HCT116 (cell line): Measurements from ENCODE around the gene CRMP1. TPM values are rescaled to one million over a fixed set of nuclear protein-coding genes. Genes with fewer than 3 reads are reported as not detected.

Experiments used
- ATAC-seq: fragments of 200-7000 bp; cut with Tn5 transposase; 2 replicates; pipeline ENCODE4 v1.9.1; 2020; ENCODE audit warnings: mild to moderate bottlenecking, moderate library complexity
- BruUV-seq: library from RNA; stranded (reverse); fragments of 400-500 nt; replicated peaks from 2 replicates; lab custom pipeline; 2021; lab: Mats Ljungman, UMichigan
- CTCF ChIA-PET: fragments of 300-600 bp; sonication (Branson Sonifier 250); formaldehyde crosslinking; loops from one replicate; lab custom pipeline; 2021; ENCODE audit warnings: antibody characterized with exemption; lab: Charles Lee
- POLR2A ChIA-PET: fragments of 300-600, 350-600 bp; sonication (Branson Sonifier 250); formaldehyde crosslinking; loops from one replicate; lab custom pipeline; 2021; ENCODE audit warnings: antibody characterized with exemption; lab: Charles Lee
- RAD21 ChIA-PET, 2 experiments: fragments of 300-600 bp; sonication (Branson Sonifier 250); formaldehyde crosslinking; loops; one replicate each; lab custom pipeline; 2023; ENCODE audit warnings: low total read pairs in 2 of 2; ENCODE audit not compliant: uncharacterized antibody in 2 of 2, unreplicated experiment in 2 of 2, low non-redundant PET in 1 of 2; lab: Charles Lee
- DNase-seq: peaks from one replicate; pipeline ENCODE4 v3.0.0-alpha.2; 2010; ENCODE audit warnings: low read depth, low spot score
- H2AFZ ChIP-seq: fragments of 200-600 bp; shearing (Covaris generic), sonication (generic); 2 replicates; pipeline ENCODE4 v1.6.1; 2017; ENCODE audit warnings: low read depth, mixed run types, mixed read lengths, antibody characterized with exemption, low read length; ENCODE audit not compliant: poor library complexity, severe bottlenecking
- H3K27ac ChIP-seq: 2 replicates; pipeline ENCODE4 v1.5.1; 2012; ENCODE audit warnings: low read depth, low read length
- H3K27me3 ChIP-seq: fragments of 200-600 bp; sonication (generic); 2 replicates; pipeline ENCODE4 v1.6.1; 2016; ENCODE audit warnings: mixed run types, low read length, mixed read lengths; ENCODE audit not compliant: insufficient read depth
- H3K36me3 ChIP-seq, 2 experiments: fragments of 200-500 bp in 1 of 2; fragments of 200-600 bp in 1 of 2; sonication (Bioruptor generic) in 1 of 2; sonication (generic) in 1 of 2; 2 replicates each; pipeline versions ENCODE4 v1.5.1 to v1.6.1; 2014 to 2016; ENCODE audit warnings: low read length in 2 of 2, inconsistent platforms in 1 of 2, mixed read lengths in 1 of 2, mixed run types in 1 of 2; ENCODE audit not compliant: insufficient read depth in 2 of 2, control insufficient read depth in 1 of 2
- H3K4me1 ChIP-seq, 2 experiments: fragments of 200-600 bp in 1 of 2; sonication (generic) in 1 of 2; 2 replicates each; pipeline versions ENCODE4 v1.5.1 to v1.6.1; 2012 to 2017; ENCODE audit warnings: low read length in 2 of 2, inconsistent platforms in 1 of 2, mild to moderate bottlenecking in 1 of 2, mixed read lengths in 1 of 2, mixed run types in 1 of 2, moderate library complexity in 1 of 2; ENCODE audit not compliant: insufficient read depth in 2 of 2, control insufficient read depth in 1 of 2
- H3K4me2 ChIP-seq: fragments of 200-600 bp; sonication (generic); 2 replicates; pipeline ENCODE4 v1.6.1; 2017; ENCODE audit warnings: mixed run types, low read length, mixed read lengths
- H3K4me3 ChIP-seq, 2 experiments: fragments of 200-600 bp in 1 of 2; sonication (generic) in 1 of 2; replicated peaks in 1 of 2; 2 replicates each; pipeline ENCODE4 v1.5.1; 2011 to 2016; ENCODE audit warnings: low read length in 2 of 2, control low read depth in 1 of 2, low read depth in 1 of 2, mild to moderate bottlenecking in 1 of 2, mixed read lengths in 1 of 2, mixed run types in 1 of 2
- H3K79me2 ChIP-seq: fragments of 200-600 bp; sonication (generic); 2 replicates; pipeline ENCODE4 v1.6.1; 2017; ENCODE audit warnings: mild to moderate bottlenecking, mixed run types, low read length, moderate library complexity, mixed read lengths; ENCODE audit not compliant: insufficient read depth
- H3K9ac ChIP-seq: fragments of 200-600 bp; sonication (generic); 2 replicates; pipeline ENCODE4 v1.6.1; 2016; ENCODE audit warnings: low read length, mixed read lengths
- H3K9me2 ChIP-seq: fragments of 200-600 bp; sonication (generic), shearing (Covaris generic); 2 replicates; pipeline ENCODE4 v1.6.1; 2017; ENCODE audit warnings: mixed run types, mild to moderate bottlenecking, moderate library complexity; ENCODE audit not compliant: insufficient read depth
- H3K9me3 ChIP-seq, 2 experiments: fragments of 200-500 bp in 1 of 2; fragments of 200-600 bp in 1 of 2; sonication (Bioruptor generic) in 1 of 2; sonication (generic) in 1 of 2; 2 replicates each; pipeline ENCODE4 v1.6.1; 2014 to 2017; ENCODE audit warnings: low read length in 2 of 2, mixed read lengths in 2 of 2, inconsistent platforms in 1 of 2, low read depth in 1 of 2, mild to moderate bottlenecking in 1 of 2, mixed run types in 1 of 2, moderate library complexity in 1 of 2; ENCODE audit not compliant: control insufficient read depth in 1 of 2, insufficient read depth in 1 of 2
- H4K20me1 ChIP-seq: fragments of 200-600 bp; sonication (generic), shearing (Covaris generic); 2 replicates; pipeline ENCODE4 v1.6.1; 2017; ENCODE audit warnings: mixed run types, mild to moderate bottlenecking, moderate library complexity; ENCODE audit not compliant: insufficient read depth
- CBX3 ChIP-seq: IDR thresholded peaks from 2 replicates; pipeline ENCODE4 v1.6.1; 2012; ENCODE audit warnings: low read depth
- CEBPB ChIP-seq: IDR thresholded peaks from 2 replicates; pipeline ENCODE4 v1.6.1; 2012; ENCODE audit warnings: low read depth
- EGR1 ChIP-seq: IDR thresholded peaks from 2 replicates; pipeline ENCODE4 v1.6.1; 2012; ENCODE audit warnings: low read depth
- ELF1 ChIP-seq: IDR thresholded peaks from 2 replicates; pipeline ENCODE4 v1.6.1; 2012; ENCODE audit warnings: low read depth, borderline replicate concordance
- EZH2 ChIP-seq: fragments of 200-600 bp; sonication (generic); IDR thresholded peaks from 2 replicates; pipeline ENCODE4 v1.6.1; 2017; ENCODE audit warnings: antibody characterized with exemption, mixed run types
- EZH2phosphoT487 ChIP-seq: fragments of 200-600 bp; IDR thresholded peaks from 2 replicates; pipeline ENCODE4 v1.6.1; 2018; ENCODE audit warnings: antibody characterized with exemption, borderline replicate concordance
- FOSL1 ChIP-seq: IDR thresholded peaks from 2 replicates; pipeline ENCODE4 v1.6.1; 2012; ENCODE audit warnings: low read depth
- JUND ChIP-seq: IDR thresholded peaks from 2 replicates; pipeline ENCODE4 v1.6.1; 2012
- POLR2AphosphoS5 ChIP-seq: IDR thresholded peaks from 2 replicates; pipeline ENCODE4 v1.6.1; 2011; ENCODE audit warnings: mild to moderate bottlenecking, low read depth, low read length, moderate library complexity
- RAD21 ChIP-seq: IDR thresholded peaks from 2 replicates; pipeline ENCODE4 v1.6.1; 2012; ENCODE audit warnings: low read depth, mild to moderate bottlenecking
- SIN3A ChIP-seq: IDR thresholded peaks from 2 replicates; pipeline ENCODE4 v1.6.1; 2012; ENCODE audit warnings: low read depth
- SP1 ChIP-seq: IDR thresholded peaks from 2 replicates; pipeline ENCODE4 v1.6.1; 2012; ENCODE audit warnings: low read depth
- SRF ChIP-seq: IDR thresholded peaks from 2 replicates; pipeline ENCODE4 v1.6.1; 2012; ENCODE audit warnings: low read depth
- TCF7L2 ChIP-seq: IDR thresholded peaks from 2 replicates; pipeline ENCODE4 v1.7.0; 2011; ENCODE audit warnings: borderline replicate concordance, inconsistent platforms; ENCODE audit not compliant: insufficient read depth, insufficient read length; ENCODE audit errors: extremely low read depth
- ZFX ChIP-seq: fragments of 450-650 bp; IDR thresholded peaks from 2 replicates; pipeline ENCODE4 v1.6.1; 2017
- ZNF274 ChIP-seq: fragments of 200-500 bp; sonication (Bioruptor generic); IDR thresholded peaks from 2 replicates; pipeline ENCODE4 v1.6.1; 2014; ENCODE audit warnings: mild to moderate bottlenecking, low read depth, low read length, inconsistent platforms
- intact Hi-C: fragments of 100-400 bp; cut with micrococcal nuclease; formaldehyde crosslinking; loops from 2 replicates; pipeline ENCODE4 v1.10.0; 2022
- total RNA-seq: library from RNA; stranded (reverse); gene quantifications from one replicate; pipeline ENCODE4 v1.2.1, GENCODE V29; 2021; ENCODE audit not compliant: unreplicated experiment
- TF ChIP-seq, protein P1 (sequence below): IDR thresholded peaks from 2 replicates; pipeline ENCODE4 v1.6.1; 2012
- TF ChIP-seq, protein P2 (sequence below), 3 experiments: fragments of 200-600 bp in 1 of 3; sonication (generic) in 1 of 3; IDR thresholded peaks in 2 of 3; conservative IDR thresholded peaks in 1 of 3; 2 replicates each; pipeline ENCODE4 v1.5.1; 2012 to 2017; ENCODE audit warnings: low read depth in 2 of 3, low read length in 2 of 3, antibody characterized with exemption in 1 of 3, borderline replicate concordance in 1 of 3, control low read depth in 1 of 3, mild to moderate bottlenecking in 1 of 3, mixed read lengths in 1 of 3, mixed run types in 1 of 3, moderate library complexity in 1 of 3; ENCODE audit not compliant: insufficient read depth in 1 of 3
- TF ChIP-seq, protein P3 (sequence below): IDR thresholded peaks from 2 replicates; pipeline ENCODE4 v1.6.1; 2012
- TF ChIP-seq, protein P4 (sequence below): IDR thresholded peaks from 2 replicates; pipeline ENCODE4 v1.6.1; 2012; ENCODE audit warnings: low read depth

CRMP1 gene
- total RNA-seq, 1 experiment from 2014 or later: not detected

DNA sequence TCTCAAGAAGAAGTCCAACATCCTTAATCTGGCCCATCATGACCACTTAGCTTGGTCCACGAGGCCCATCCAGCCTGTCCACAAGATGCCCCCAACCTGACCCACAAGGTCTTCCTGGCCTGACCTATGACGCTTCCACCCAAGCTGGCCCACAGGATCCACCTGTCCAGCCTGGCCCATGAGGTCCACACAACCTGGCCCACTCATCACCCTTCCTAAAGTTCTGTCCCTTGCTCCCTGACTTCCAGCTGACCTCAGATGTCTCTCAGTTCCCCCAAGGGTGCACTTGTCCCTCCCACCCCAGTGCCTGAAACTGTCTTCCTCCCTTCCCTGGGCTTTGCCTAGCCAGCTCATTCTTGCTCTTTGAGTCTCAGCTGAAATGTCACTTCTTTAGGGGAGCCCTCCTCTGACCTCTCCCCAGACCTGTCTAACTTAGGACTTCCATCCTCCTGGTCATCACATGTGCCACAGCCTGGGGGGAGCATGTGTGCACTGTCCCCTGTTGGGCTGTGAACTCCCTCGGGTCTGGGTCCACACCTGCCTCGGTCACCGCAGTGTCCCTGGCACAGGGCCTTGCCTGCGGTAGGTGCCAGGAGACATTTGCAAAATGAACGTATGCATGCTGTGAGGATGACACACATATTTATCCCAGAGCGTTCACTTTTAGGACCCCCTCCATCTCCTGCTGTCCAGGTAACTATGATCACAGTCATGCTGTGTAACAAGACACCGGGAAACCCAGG is 120.2 kb downstream of the CRMP1 start:
- ATAC-seq: no peak
- BruUV-seq: no TSS peak
- TF ChIP-seq SRF (no peak), ELF1 (no peak), POLR2AphosphoS5 (no peak), EZH2 (no peak), FOSL1 (no peak), JUND (no peak), EZH2phosphoT487 (no peak), RAD21 (no peak), SP1 (no peak), CBX3 (no peak), EGR1 (no peak), CEBPB (no peak), ZNF274 (no peak), TCF7L2 (no peak), ZFX (no peak), SIN3A (no peak)
- TF ChIP-seq, protein P1, sequence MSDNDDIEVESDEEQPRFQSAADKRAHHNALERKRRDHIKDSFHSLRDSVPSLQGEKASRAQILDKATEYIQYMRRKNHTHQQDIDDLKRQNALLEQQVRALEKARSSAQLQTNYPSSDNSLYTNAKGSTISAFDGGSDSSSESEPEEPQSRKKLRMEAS: no peak
- TF ChIP-seq, protein P2, sequence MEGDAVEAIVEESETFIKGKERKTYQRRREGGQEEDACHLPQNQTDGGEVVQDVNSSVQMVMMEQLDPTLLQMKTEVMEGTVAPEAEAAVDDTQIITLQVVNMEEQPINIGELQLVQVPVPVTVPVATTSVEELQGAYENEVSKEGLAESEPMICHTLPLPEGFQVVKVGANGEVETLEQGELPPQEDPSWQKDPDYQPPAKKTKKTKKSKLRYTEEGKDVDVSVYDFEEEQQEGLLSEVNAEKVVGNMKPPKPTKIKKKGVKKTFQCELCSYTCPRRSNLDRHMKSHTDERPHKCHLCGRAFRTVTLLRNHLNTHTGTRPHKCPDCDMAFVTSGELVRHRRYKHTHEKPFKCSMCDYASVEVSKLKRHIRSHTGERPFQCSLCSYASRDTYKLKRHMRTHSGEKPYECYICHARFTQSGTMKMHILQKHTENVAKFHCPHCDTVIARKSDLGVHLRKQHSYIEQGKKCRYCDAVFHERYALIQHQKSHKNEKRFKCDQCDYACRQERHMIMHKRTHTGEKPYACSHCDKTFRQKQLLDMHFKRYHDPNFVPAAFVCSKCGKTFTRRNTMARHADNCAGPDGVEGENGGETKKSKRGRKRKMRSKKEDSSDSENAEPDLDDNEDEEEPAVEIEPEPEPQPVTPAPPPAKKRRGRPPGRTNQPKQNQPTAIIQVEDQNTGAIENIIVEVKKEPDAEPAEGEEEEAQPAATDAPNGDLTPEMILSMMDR (IDR thresholded peaks at IDR 0.05 in 2 of 3, conservative IDR thresholded peaks at IDR 0.05 in 1 of 3; ENCODE audit: borderline replicate concordance in 1 of 3, insufficient read depth in 1 of 3, low read depth in 2 of 3, low read length in 2 of 3): no peak
- TF ChIP-seq, protein P3, sequence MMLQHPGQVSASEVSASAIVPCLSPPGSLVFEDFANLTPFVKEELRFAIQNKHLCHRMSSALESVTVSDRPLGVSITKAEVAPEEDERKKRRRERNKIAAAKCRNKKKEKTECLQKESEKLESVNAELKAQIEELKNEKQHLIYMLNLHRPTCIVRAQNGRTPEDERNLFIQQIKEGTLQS: no peak
- TF ChIP-seq, protein P4, sequence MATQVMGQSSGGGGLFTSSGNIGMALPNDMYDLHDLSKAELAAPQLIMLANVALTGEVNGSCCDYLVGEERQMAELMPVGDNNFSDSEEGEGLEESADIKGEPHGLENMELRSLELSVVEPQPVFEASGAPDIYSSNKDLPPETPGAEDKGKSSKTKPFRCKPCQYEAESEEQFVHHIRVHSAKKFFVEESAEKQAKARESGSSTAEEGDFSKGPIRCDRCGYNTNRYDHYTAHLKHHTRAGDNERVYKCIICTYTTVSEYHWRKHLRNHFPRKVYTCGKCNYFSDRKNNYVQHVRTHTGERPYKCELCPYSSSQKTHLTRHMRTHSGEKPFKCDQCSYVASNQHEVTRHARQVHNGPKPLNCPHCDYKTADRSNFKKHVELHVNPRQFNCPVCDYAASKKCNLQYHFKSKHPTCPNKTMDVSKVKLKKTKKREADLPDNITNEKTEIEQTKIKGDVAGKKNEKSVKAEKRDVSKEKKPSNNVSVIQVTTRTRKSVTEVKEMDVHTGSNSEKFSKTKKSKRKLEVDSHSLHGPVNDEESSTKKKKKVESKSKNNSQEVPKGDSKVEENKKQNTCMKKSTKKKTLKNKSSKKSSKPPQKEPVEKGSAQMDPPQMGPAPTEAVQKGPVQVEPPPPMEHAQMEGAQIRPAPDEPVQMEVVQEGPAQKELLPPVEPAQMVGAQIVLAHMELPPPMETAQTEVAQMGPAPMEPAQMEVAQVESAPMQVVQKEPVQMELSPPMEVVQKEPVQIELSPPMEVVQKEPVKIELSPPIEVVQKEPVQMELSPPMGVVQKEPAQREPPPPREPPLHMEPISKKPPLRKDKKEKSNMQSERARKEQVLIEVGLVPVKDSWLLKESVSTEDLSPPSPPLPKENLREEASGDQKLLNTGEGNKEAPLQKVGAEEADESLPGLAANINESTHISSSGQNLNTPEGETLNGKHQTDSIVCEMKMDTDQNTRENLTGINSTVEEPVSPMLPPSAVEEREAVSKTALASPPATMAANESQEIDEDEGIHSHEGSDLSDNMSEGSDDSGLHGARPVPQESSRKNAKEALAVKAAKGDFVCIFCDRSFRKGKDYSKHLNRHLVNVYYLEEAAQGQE: no peak
- TF ChIP-seq, all 23 proteins: peak for 0
- no peak overlapping the region for H3K9ac ChIP-seq
- no peaks in the 10 kb centered on the region for H3K9me2 ChIP-seq
- H3K27me3 ChIP-seq: no peaks in the 10 kb centered on the region
- intact Hi-C loops: no loop called here
- DNase-seq: no peak
- no peaks in the 10 kb centered on the region for H4K20me1 ChIP-seq
- H2AFZ ChIP-seq: no peak overlapping the region
- H3K79me2 ChIP-seq: no peaks in the 10 kb centered on the region
- H3K4me1 ChIP-seq: peaks cover 0 to 6% of the 10 kb centered on the region in 2 experiments; a peak in 1 of 4 replicates
- H3K27ac ChIP-seq: no peak overlapping the region
- POLR2A ChIA-PET: interaction anchor here (1.3 kb wide), 1 partner anchor 19 kb away, joined by 6 read pairs; no protein-coding TSS in a partner anchor
- CTCF ChIA-PET: no interaction called here
- H3K4me2 ChIP-seq: no peak overlapping the region
- no peaks in the 10 kb centered on the region; a peak in 1 of 4 replicates for H3K9me3 ChIP-seq
- no peaks in the 10 kb centered on the region for H3K36me3 ChIP-seq
- no peak overlapping the region for H3K4me3 ChIP-seq
- RAD21 ChIA-PET: no interaction called here
